ACC112 (cell line): ENCODE results near the gene SCUBE3.

Source experiments
- H2AFZ ChIP-seq: fragments of 200-600 bp; sonication (generic); one replicate; pipeline ENCODE4 v1.6.0; 2017; ENCODE audit warnings: antibody characterized with exemption, low read length; ENCODE audit not compliant: unreplicated experiment
- H3K27ac ChIP-seq: fragments of 200-600 bp; sonication (generic); 2 replicates; pipeline ENCODE4 v1.5.1; 2014; ENCODE audit warnings: low read depth, mild to moderate bottlenecking, antibody characterized with exemption, low read length, moderate library complexity
- H3K27me3 ChIP-seq: fragments of 200-600 bp; sonication (generic); 2 replicates; pipeline ENCODE4 v1.6.1; 2014; ENCODE audit warnings: mild to moderate bottlenecking, antibody characterized with exemption, low read length, moderate library complexity, mixed read lengths; ENCODE audit not compliant: insufficient read depth
- H3K36me3 ChIP-seq: fragments of 200-600 bp; sonication (generic); 2 replicates; pipeline ENCODE4 v1.6.1; 2016; ENCODE audit warnings: mild to moderate bottlenecking, antibody characterized with exemption, low read length, moderate library complexity, mixed read lengths; ENCODE audit not compliant: insufficient read depth
- H3K4me1 ChIP-seq: fragments of 200-600 bp; sonication (generic); one replicate; pipeline ENCODE4 v1.6.1; 2016; ENCODE audit warnings: low read length, mixed read lengths; ENCODE audit not compliant: insufficient read depth, unreplicated experiment, control insufficient read depth
- H3K4me3 ChIP-seq: fragments of 200-600 bp; sonication (generic); 2 replicates; pipeline ENCODE4 v1.5.1; 2014; ENCODE audit warnings: mild to moderate bottlenecking, low read depth, low read length
- H3K79me2 ChIP-seq: fragments of 200-600 bp; sonication (generic); one replicate; pipeline ENCODE4 v1.6.0; 2016; ENCODE audit warnings: low read length; ENCODE audit not compliant: control insufficient read depth, unreplicated experiment, insufficient read depth

Gene SCUBE3

GRCh38 chr6:35288834-35289233, 75.1 kb downstream of the SCUBE3 start:
- no peaks in the 10 kb centered on the region for H3K4me1 ChIP-seq
- no peaks in the 10 kb centered on the region for H3K79me2 ChIP-seq
- H3K4me3 ChIP-seq = no peak overlapping the region
- H3K27ac ChIP-seq = no peak overlapping the region
- no peak overlapping the region for H2AFZ ChIP-seq
- H3K27me3 ChIP-seq = no peaks in the 10 kb centered on the region
- H3K36me3 ChIP-seq = peaks cover 16% of the 10 kb centered on the region; the same call in 1 of the 2 replicates

GRCh38 chr6:35291491-35291890, 77.7 kb downstream of the SCUBE3 start:
- no peak overlapping the region for H2AFZ ChIP-seq
- H3K4me3 ChIP-seq = no peak overlapping the region
- H3K36me3 ChIP-seq = peaks cover 10% of the 10 kb centered on the region; the same call in 1 of the 2 replicates
- no peaks in the 10 kb centered on the region for H3K27me3 ChIP-seq
- no peaks in the 10 kb centered on the region for H3K79me2 ChIP-seq
- H3K4me1 ChIP-seq = no peaks in the 10 kb centered on the region
- no peak overlapping the region for H3K27ac ChIP-seq

- Histone ChIP-seq H3K4me1 (no peaks in the 10 kb centered on the region), H2AFZ (no peak overlapping the region), H3K4me3 (no peak overlapping the region), H3K27me3 (no peaks in the 10 kb centered on the region), H3K79me2 (no peaks in the 10 kb centered on the region), H3K36me3 (peaks cover 9% of the 10 kb centered on the region; the same call in 1 of the 2 replicates), H3K27ac (no peak overlapping the region)
Observed at GRCh38 chr6:35292494-35292893, 78.7 kb downstream of the SCUBE3 start.

GRCh38 chr6:35293681-35294080, 79.9 kb downstream of the SCUBE3 start:
- Histone ChIP-seq H3K36me3 (no peaks in the 10 kb centered on the region), H3K4me3 (no peak overlapping the region), H3K79me2 (no peaks in the 10 kb centered on the region), H3K27me3 (no peaks in the 10 kb centered on the region), H3K4me1 (no peaks in the 10 kb centered on the region), H3K27ac (no peak overlapping the region), H2AFZ (no peak overlapping the region)

GRCh38 chr6:35294308-35294945, 80.7 kb downstream of the SCUBE3 start:
- Histone ChIP-seq H2AFZ (no peak overlapping the region), H3K79me2 (no peaks in the 10 kb centered on the region), H3K36me3 (no peaks in the 10 kb centered on the region), H3K4me1 (no peaks in the 10 kb centered on the region), H3K27ac (no peak overlapping the region), H3K4me3 (no peak overlapping the region), H3K27me3 (no peaks in the 10 kb centered on the region)

- H3K27me3 ChIP-seq = no peaks in the 10 kb centered on the region
- no peaks in the 10 kb centered on the region for H3K4me1 ChIP-seq
- no peaks in the 10 kb centered on the region for H3K79me2 ChIP-seq
- no peaks in the 10 kb centered on the region for H3K36me3 ChIP-seq
- no peak overlapping the region for H3K27ac ChIP-seq
- no peak overlapping the region for H3K4me3 ChIP-seq
- H2AFZ ChIP-seq = no peak overlapping the region
Observed at GRCh38 chr6:35295036-35295435, 81.3 kb downstream of the SCUBE3 start.

- H3K27ac ChIP-seq = no peak overlapping the region
- no peaks in the 10 kb centered on the region for H3K79me2 ChIP-seq
- no peaks in the 10 kb centered on the region for H3K27me3 ChIP-seq
- no peak overlapping the region for H3K4me3 ChIP-seq
- no peaks in the 10 kb centered on the region for H3K4me1 ChIP-seq
- no peak overlapping the region for H2AFZ ChIP-seq
- no peaks in the 10 kb centered on the region for H3K36me3 ChIP-seq
Observed at GRCh38 chr6:35295521-35296315, 82.0 kb downstream of the SCUBE3 start.

- no peak overlapping the region for H3K4me3 ChIP-seq
- H3K27ac ChIP-seq = no peak overlapping the region
- no peaks in the 10 kb centered on the region for H3K79me2 ChIP-seq
- H3K27me3 ChIP-seq = no peaks in the 10 kb centered on the region
- no peaks in the 10 kb centered on the region for H3K4me1 ChIP-seq
- H3K36me3 ChIP-seq = no peaks in the 10 kb centered on the region
- no peak overlapping the region for H2AFZ ChIP-seq
Observed at GRCh38 chr6:35296931-35297600, 83.3 kb downstream of the SCUBE3 start.

- Histone ChIP-seq H3K27me3 (no peaks in the 10 kb centered on the region), H2AFZ (no peak within 1 kb of the TSS), H3K79me2 (no peaks in the 10 kb centered on the region), H3K36me3 (no peaks in the 10 kb centered on the region), H3K4me3 (no peak within 1 kb of the TSS), H3K27ac (no peak within 1 kb of the TSS), H3K4me1 (peaks cover 4% of the 10 kb centered on the region)
Observed at GRCh38 chr6:35297601-35298481, 84.1 kb downstream of the SCUBE3 start, which contains the start of gene DEF6. TSS of gene DEF6 (plus strand) at chr6:35297818. CDS start at chr6:35297857, 39 bp downstream.

- Histone ChIP-seq H3K27me3 (no peaks in the 10 kb centered on the region), H3K27ac (no peak overlapping the region), H3K4me3 (no peak overlapping the region), H3K4me1 (peaks cover 9% of the 10 kb centered on the region), H3K36me3 (no peaks in the 10 kb centered on the region), H2AFZ (no peak overlapping the region), H3K79me2 (no peaks in the 10 kb centered on the region)
Observed at GRCh38 chr6:35298625-35299140, 84.9 kb downstream of the SCUBE3 start.
